Neural cell (in vitro differentiated cells): ENCODE measurements around the gene MOB2. TPM values are rescaled to one million over a fixed set of nuclear protein-coding genes. Genes with fewer than 3 reads are reported as not detected.
"Not testable (repeated sequence)": the region's sequence is repeated elsewhere in the genome, so short reads cannot be mapped to it uniquely, and the experiment has no call there.

Source experiments
- H2AFZ ChIP-seq: fragments of 200-600, 300-800 bp; sonication (generic), shearing (Covaris generic); 2 replicates; pipeline ENCODE4 v1.6.0; 2014; ENCODE audit warnings: low read depth, mild to moderate bottlenecking, antibody characterized with exemption, low read length, moderate library complexity
- H3F3A ChIP-seq: fragments of 200-600 bp; shearing (Covaris generic); 2 replicates; pipeline ENCODE4 v1.6.1; 2016; ENCODE audit warnings: mild to moderate bottlenecking, moderate library complexity, mixed read lengths, antibody characterized with exemption, low read length; ENCODE audit not compliant: insufficient read depth, poor library complexity, severe bottlenecking
- H3K27ac ChIP-seq: fragments of 200-600, 300-800 bp; sonication (generic), shearing (Covaris generic); 2 replicates; pipeline ENCODE4 v1.5.1; 2014; ENCODE audit warnings: mild to moderate bottlenecking, low read length, moderate library complexity
- H3K27me3 ChIP-seq: fragments of 300-800, 200-600 bp; sonication (generic), shearing (Covaris generic); 2 replicates; pipeline ENCODE4 v1.6.0; 2014; ENCODE audit warnings: mild to moderate bottlenecking, low read depth, low read length, moderate library complexity; ENCODE audit not compliant: insufficient read depth
- H3K36me3 ChIP-seq: fragments of 300-800, 200-600 bp; sonication (generic), shearing (Covaris generic); 2 replicates; pipeline ENCODE4 v1.5.1; 2014; ENCODE audit warnings: mild to moderate bottlenecking, antibody characterized with exemption, low read length, moderate library complexity; ENCODE audit not compliant: insufficient read depth
- H3K4me2 ChIP-seq: fragments of 300-800, 200-600 bp; sonication (generic), shearing (Covaris generic); 2 replicates; pipeline ENCODE4 v1.6.0; 2014; ENCODE audit warnings: mild to moderate bottlenecking, low read length
- H3K4me3 ChIP-seq: fragments of 300-800, 200-600 bp; sonication (generic), shearing (Covaris generic); 2 replicates; pipeline ENCODE4 v1.5.1; 2014; ENCODE audit warnings: mild to moderate bottlenecking, low read length, moderate library complexity
- H3K79me2 ChIP-seq: fragments of 200-600 bp; shearing (Covaris generic); replicated peaks from 2 replicates; pipeline ENCODE4 v1.6.0; 2014; ENCODE audit warnings: mild to moderate bottlenecking, low read length, moderate library complexity; ENCODE audit not compliant: insufficient read depth
- H3K9ac ChIP-seq: fragments of 300-800, 200-600 bp; sonication (generic), shearing (Covaris generic); 2 replicates; pipeline ENCODE4 v1.6.1; 2016; ENCODE audit warnings: mild to moderate bottlenecking, low read length, mixed read lengths
- H3K9me2 ChIP-seq: fragments of 200-600 bp; shearing (Covaris generic); 2 replicates; pipeline ENCODE4 v1.6.1; 2016; ENCODE audit warnings: mild to moderate bottlenecking, low read length, mixed read lengths; ENCODE audit not compliant: insufficient read depth
- H3K9me3 ChIP-seq: fragments of 200-600, 300-800 bp; sonication (generic), shearing (Covaris generic); 2 replicates; pipeline ENCODE4 v1.6.1; 2016; ENCODE audit warnings: mild to moderate bottlenecking, mixed run types, low read length, moderate library complexity, mixed read lengths
- H4K20me1 ChIP-seq: fragments of 200-600 bp; shearing (Covaris generic); 2 replicates; pipeline ENCODE4 v1.6.1; 2016; ENCODE audit warnings: mild to moderate bottlenecking, mixed run types; ENCODE audit not compliant: insufficient read depth
- EP300 ChIP-seq: fragments of 450-650 bp; conservative IDR thresholded peaks from 2 replicates; pipeline ENCODE4 v1.6.1; 2014; ENCODE audit warnings: antibody characterized with exemption, mild to moderate bottlenecking, moderate library complexity; ENCODE audit not compliant: poor library complexity, severe bottlenecking
- EZH2 ChIP-seq: fragments of 200-600, 300-800 bp; shearing (Covaris generic), sonication (generic); IDR thresholded peaks from 2 replicates; pipeline ENCODE4 v1.6.1; 2014; ENCODE audit warnings: antibody characterized with exemption, low read length, borderline replicate concordance, mild to moderate bottlenecking; ENCODE audit not compliant: insufficient read depth, poor library complexity, severe bottlenecking
- MXI1 ChIP-seq: fragments of 450-650 bp; conservative IDR thresholded peaks from 2 replicates; pipeline ENCODE4 v1.6.1; 2014; ENCODE audit warnings: antibody characterized with exemption, mild to moderate bottlenecking; ENCODE audit not compliant: poor library complexity, severe bottlenecking
- POLR2AphosphoS5 ChIP-seq: IDR thresholded peaks from 2 replicates; pipeline ENCODE4 v1.6.1; 2012
- RAD21 ChIP-seq: fragments of 450-650 bp; conservative IDR thresholded peaks from 2 replicates; pipeline ENCODE4 v1.6.1; 2014; ENCODE audit warnings: antibody characterized with exemption, mild to moderate bottlenecking, moderate library complexity
- SMC3 ChIP-seq: fragments of 450-650 bp; conservative IDR thresholded peaks from 2 replicates; pipeline ENCODE4 v1.6.1; 2014; ENCODE audit warnings: antibody characterized with exemption, mild to moderate bottlenecking, moderate library complexity; ENCODE audit not compliant: poor library complexity
- TAF1 ChIP-seq: IDR thresholded peaks from 2 replicates; pipeline ENCODE4 v1.6.1; 2012; ENCODE audit warnings: low read depth
- polyA plus RNA-seq: library from polyadenylated mRNA; depleted of rRNA; stranded (reverse); fragments of >200 nt; gene quantifications from 2 replicates; pipeline ENCODE4 v1.2.3, GENCODE V29; 2014
- TF ChIP-seq, protein P1 (sequence below): fragments of 450-650 bp; IDR thresholded peaks from 2 replicates; pipeline ENCODE4 v1.5.1; 2014; ENCODE audit warnings: antibody characterized with exemption, mild to moderate bottlenecking, moderate library complexity; ENCODE audit not compliant: poor library complexity, severe bottlenecking
- TF ChIP-seq, protein P2 (sequence below): IDR thresholded peaks from 2 replicates; pipeline ENCODE4 v1.6.1; 2012; ENCODE audit warnings: borderline replicate concordance

MOB2 gene
- polyA plus RNA-seq, 1 donor from 2014 or later: 33.2 TPM

DNA sequence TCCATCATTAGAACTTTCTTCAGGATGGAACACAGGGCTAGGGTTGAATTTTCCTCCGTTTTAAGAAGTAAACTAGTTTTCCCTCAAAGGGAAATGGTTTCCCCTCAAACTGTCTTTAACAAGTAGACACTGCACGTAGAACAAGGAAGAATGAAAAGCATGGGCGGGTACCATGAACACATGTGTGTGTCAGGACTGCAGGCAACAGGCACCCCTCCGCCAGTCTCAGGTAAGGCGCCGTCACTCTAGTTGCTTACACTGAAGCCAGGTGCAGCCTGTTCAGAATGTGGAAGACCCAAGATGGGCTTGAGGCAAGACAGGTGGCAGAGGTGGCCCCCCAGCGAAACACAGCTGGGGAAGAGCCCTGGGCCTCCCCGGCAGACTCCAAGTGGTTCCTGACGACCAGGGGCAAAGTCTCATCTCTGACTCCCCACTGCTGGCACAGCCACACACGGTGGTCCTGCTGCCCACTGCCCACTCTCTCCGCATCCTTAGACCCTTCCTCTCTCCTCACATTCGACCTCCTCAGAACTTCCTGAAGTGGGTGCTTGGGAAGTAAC is 25.4 kb upstream of the MOB2 start:
- H3K9me2 ChIP-seq: no peaks in the 10 kb centered on the region
- no peaks in the 10 kb centered on the region for H3K36me3 ChIP-seq
- H3K4me2 ChIP-seq: no peak overlapping the region
- no peaks in the 10 kb centered on the region for H4K20me1 ChIP-seq
- no peak overlapping the region for H3K4me3 ChIP-seq
- TF ChIP-seq RAD21: no peak
- no peak overlapping the region for H3K9ac ChIP-seq
- no peaks in the 10 kb centered on the region for H3F3A ChIP-seq
- no peaks in the 10 kb centered on the region for H3K79me2 ChIP-seq
- H2AFZ ChIP-seq: no peak overlapping the region
- no peaks in the 10 kb centered on the region for H3K27me3 ChIP-seq
- no peak overlapping the region for H3K27ac ChIP-seq
- no peaks in the 10 kb centered on the region for H3K9me3 ChIP-seq

DNA sequence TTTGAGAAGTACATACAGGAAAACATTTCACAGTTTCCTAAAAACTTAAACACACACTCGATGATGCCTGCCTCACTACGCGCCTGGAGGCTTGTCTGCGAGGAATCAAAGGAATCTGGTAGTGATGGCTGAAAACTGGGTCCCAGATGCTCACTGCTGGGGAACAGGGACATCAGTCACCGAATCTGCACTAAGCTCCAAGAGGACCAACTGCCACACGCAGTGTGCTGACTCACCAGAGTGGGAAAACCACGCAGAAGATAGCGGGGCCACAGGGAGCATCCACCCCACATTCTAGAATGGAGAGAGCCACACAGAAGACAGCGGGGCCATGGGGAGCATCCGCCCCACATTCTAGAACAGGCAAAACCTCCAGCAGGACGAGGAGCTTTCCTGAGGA is 24.3 kb upstream of the MOB2 start:
- H4K20me1 ChIP-seq: no peaks in the 10 kb centered on the region

DNA sequence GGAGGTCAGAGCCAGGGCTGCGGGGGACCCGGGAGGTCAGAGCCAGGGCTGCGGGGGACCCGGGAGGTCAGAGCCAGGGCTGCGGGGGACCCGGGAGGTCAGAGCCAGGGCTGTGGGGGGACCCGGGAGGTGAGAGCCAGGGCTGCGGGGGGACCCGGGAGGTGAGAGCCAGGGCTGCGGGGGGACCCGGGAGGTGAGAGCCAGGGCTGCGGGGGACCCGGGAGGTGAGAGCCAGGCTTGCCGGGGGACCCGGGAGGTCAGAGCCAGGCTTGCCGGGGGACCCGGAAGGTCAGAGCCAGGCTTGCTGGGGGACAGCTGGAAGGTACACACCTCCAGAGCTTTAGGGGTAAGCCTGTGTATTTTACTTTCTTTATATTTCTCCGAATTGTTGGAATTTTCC is 23.8 kb upstream of the MOB2 start:
- not testable (repeated sequence) for H3K27me3 ChIP-seq, H4K20me1 ChIP-seq, H3K36me3 ChIP-seq, H3K27ac ChIP-seq, H3F3A ChIP-seq, H2AFZ ChIP-seq, H3K4me3 ChIP-seq, H3K79me2 ChIP-seq, H3K9me2 ChIP-seq, H3K9ac ChIP-seq, H3K4me2 ChIP-seq, H3K9me3 ChIP-seq

More for the DNA sequence above, 24.3 kb upstream of the MOB2 start:
- no peak overlapping the region for H3K4me2 ChIP-seq
- H3K9me3 ChIP-seq: no peaks in the 10 kb centered on the region
- H2AFZ ChIP-seq: no peak overlapping the region
- no peaks in the 10 kb centered on the region for H3K36me3 ChIP-seq
- no peak overlapping the region for H3K27ac ChIP-seq
- no peaks in the 10 kb centered on the region for H3K27me3 ChIP-seq
- H3K9ac ChIP-seq: no peak overlapping the region
- no peaks in the 10 kb centered on the region for H3F3A ChIP-seq
- no peaks in the 10 kb centered on the region for H3K9me2 ChIP-seq
- no peak overlapping the region for H3K4me3 ChIP-seq
- H3K79me2 ChIP-seq: no peaks in the 10 kb centered on the region
- TF ChIP-seq, protein P1, sequence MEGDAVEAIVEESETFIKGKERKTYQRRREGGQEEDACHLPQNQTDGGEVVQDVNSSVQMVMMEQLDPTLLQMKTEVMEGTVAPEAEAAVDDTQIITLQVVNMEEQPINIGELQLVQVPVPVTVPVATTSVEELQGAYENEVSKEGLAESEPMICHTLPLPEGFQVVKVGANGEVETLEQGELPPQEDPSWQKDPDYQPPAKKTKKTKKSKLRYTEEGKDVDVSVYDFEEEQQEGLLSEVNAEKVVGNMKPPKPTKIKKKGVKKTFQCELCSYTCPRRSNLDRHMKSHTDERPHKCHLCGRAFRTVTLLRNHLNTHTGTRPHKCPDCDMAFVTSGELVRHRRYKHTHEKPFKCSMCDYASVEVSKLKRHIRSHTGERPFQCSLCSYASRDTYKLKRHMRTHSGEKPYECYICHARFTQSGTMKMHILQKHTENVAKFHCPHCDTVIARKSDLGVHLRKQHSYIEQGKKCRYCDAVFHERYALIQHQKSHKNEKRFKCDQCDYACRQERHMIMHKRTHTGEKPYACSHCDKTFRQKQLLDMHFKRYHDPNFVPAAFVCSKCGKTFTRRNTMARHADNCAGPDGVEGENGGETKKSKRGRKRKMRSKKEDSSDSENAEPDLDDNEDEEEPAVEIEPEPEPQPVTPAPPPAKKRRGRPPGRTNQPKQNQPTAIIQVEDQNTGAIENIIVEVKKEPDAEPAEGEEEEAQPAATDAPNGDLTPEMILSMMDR: no peak
- TF ChIP-seq EP300: no peak
- no peak for TF ChIP-seq EZH2
- TF ChIP-seq POLR2AphosphoS5: no peak
- no peak for TF ChIP-seq MXI1
- TF ChIP-seq, protein P2, sequence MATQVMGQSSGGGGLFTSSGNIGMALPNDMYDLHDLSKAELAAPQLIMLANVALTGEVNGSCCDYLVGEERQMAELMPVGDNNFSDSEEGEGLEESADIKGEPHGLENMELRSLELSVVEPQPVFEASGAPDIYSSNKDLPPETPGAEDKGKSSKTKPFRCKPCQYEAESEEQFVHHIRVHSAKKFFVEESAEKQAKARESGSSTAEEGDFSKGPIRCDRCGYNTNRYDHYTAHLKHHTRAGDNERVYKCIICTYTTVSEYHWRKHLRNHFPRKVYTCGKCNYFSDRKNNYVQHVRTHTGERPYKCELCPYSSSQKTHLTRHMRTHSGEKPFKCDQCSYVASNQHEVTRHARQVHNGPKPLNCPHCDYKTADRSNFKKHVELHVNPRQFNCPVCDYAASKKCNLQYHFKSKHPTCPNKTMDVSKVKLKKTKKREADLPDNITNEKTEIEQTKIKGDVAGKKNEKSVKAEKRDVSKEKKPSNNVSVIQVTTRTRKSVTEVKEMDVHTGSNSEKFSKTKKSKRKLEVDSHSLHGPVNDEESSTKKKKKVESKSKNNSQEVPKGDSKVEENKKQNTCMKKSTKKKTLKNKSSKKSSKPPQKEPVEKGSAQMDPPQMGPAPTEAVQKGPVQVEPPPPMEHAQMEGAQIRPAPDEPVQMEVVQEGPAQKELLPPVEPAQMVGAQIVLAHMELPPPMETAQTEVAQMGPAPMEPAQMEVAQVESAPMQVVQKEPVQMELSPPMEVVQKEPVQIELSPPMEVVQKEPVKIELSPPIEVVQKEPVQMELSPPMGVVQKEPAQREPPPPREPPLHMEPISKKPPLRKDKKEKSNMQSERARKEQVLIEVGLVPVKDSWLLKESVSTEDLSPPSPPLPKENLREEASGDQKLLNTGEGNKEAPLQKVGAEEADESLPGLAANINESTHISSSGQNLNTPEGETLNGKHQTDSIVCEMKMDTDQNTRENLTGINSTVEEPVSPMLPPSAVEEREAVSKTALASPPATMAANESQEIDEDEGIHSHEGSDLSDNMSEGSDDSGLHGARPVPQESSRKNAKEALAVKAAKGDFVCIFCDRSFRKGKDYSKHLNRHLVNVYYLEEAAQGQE: no peak
- no peak for TF ChIP-seq SMC3
- no peak for TF ChIP-seq TAF1
- no peak for TF ChIP-seq RAD21
